Measurements from ENCODE around the gene ORC1. TPM values are rescaled to one million over a fixed set of nuclear protein-coding genes. Genes with fewer than 3 reads are reported as not detected.
"Not testable (repeated sequence)": the region's sequence is repeated elsewhere in the genome, so short reads cannot be mapped to it uniquely, and the experiment has no call there.

Gene ORC1
- total RNA-seq, 2 experiments from 2014 or later = 30.3 to 36.7 TPM

DNA sequence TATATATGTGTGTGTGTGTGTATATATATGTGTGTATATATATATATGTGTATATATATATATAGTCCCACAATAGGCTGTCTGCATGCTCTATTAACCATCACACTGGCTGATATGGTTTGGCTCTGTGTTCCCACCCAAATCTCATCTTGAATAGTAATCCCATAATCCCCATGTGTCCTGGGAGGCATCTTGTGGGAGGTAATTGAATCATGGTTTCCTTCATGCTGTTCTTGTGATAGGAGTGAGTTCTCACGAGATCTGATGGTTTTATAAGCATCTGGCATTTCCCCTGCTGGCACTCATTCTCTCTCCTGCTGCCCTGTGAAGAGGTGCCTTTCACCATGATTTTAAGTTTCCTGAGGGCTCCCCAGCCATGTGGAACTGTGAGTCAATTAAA is 34.4 kb downstream of the ORC1 start:
- DNase-seq, H3K27ac Mint-ChIP-seq, H3K9me3 Mint-ChIP-seq, H3K4me3 Mint-ChIP-seq, H3K27me3 Mint-ChIP-seq, POLR2A ChIA-PET: not testable (repeated sequence)
- peaks cover 30% of the 10 kb centered on the region for H3K4me1 Mint-ChIP-seq
- H3K36me3 Mint-ChIP-seq (ENCODE audit: low read depth) = peaks cover 32% of the 10 kb centered on the region
- CTCF ChIA-PET = interaction anchor here (1.0 to 1.1 kb wide), 2 partner anchors 9 to 35 kb away, joined by 5 read pairs; partner anchors contain the start of genes ORC1 and PRPF38A

- DNase-seq = peak; percentile 70
- Mint-ChIP-seq H3K27me3 (no peaks in the 10 kb centered on the region), H3K27ac (peak overlapping the region; percentile 27), H3K9me3 (no peaks in the 10 kb centered on the region), H3K36me3 (ENCODE audit: low read depth) (peaks cover 26% of the 10 kb centered on the region), H3K4me3 (peak overlapping the region; percentile 51), H3K4me1 (peaks cover 41% of the 10 kb centered on the region)
- ChIA-PET POLR2A (interaction anchor here (0.6 kb wide), 1 partner anchor 35 kb away, joined by 3 read pairs; no protein-coding TSS in a partner anchor), CTCF (interaction anchor here (0.6 to 1.5 kb wide), 10 partner anchors 11 to 1145 kb away, joined by 3 to 5 read pairs (median 4); partner anchors contain the start of genes ORC1 and PRPF38A)
Measured at GRCh38 chr1:52368383-52369172, 35.6 kb downstream of the ORC1 start.

- ChIA-PET CTCF (interaction anchor here (0.6 to 1.5 kb wide), 2 partner anchors 15 to 79 kb away, joined by 4 read pairs; no protein-coding TSS in a partner anchor), POLR2A (no interaction called here)
- Mint-ChIP-seq H3K9me3 (no peaks in the 10 kb centered on the region), H3K27me3 (no peaks in the 10 kb centered on the region), H3K4me1 (peaks cover 48% of the 10 kb centered on the region), H3K27ac (peak overlapping the region; percentile 19), H3K4me3 (peak overlapping the region; percentile 92), H3K36me3 (ENCODE audit: low read depth) (peaks cover 24% of the 10 kb centered on the region)
- no peak for DNase-seq
Measured at GRCh38 chr1:52367272-52367671, 37.0 kb downstream of the ORC1 start.

- H3K36me3 Mint-ChIP-seq (ENCODE audit: low read depth) = peaks cover 30% of the 10 kb centered on the region
- peaks cover 52% of the 10 kb centered on the region for H3K4me1 Mint-ChIP-seq
- no peak for DNase-seq
- no peaks in the 10 kb centered on the region for H3K9me3 Mint-ChIP-seq
- ChIA-PET POLR2A (interaction anchor here (0.5 kb wide), 1 partner anchor 16 kb away, joined by 3 read pairs; no protein-coding TSS in a partner anchor), CTCF (interaction anchor here (0.6 to 2.5 kb wide), 4 partner anchors 15 to 345 kb away, joined by 3 to 9 read pairs (median 4); partner anchors contain the start of genes ORC1 and PRPF38A)
- no peaks in the 10 kb centered on the region for H3K27me3 Mint-ChIP-seq
- peak overlapping the region; percentile 98 for H3K27ac Mint-ChIP-seq
- H3K4me3 Mint-ChIP-seq = peak overlapping the region; percentile 92
Measured at GRCh38 chr1:52366517-52366827, 37.8 kb downstream of the ORC1 start.

GRCh38 chr1:52365746-52366516 is 38.3 kb downstream of the ORC1 start, which contains the start of gene CC2D1B:
CC2D1B (minus strand) TSS chr1:52366205; CDS start chr1:52364620, 1,585 bp downstream.
- H3K36me3 Mint-ChIP-seq (ENCODE audit: low read depth) = peaks cover 32% of the 10 kb centered on the region
- POLR2A ChIA-PET = interaction anchor here (0.5 to 0.6 kb wide), 2 partner anchors 16 to 185 kb away, joined by 3 read pairs; no protein-coding TSS in a partner anchor
- H3K27me3 Mint-ChIP-seq = no peaks in the 10 kb centered on the region
- peak within 1 kb of the TSS; percentile 98 for H3K27ac Mint-ChIP-seq
- no peaks in the 10 kb centered on the region for H3K9me3 Mint-ChIP-seq
- peak; percentile 100 for DNase-seq
- CTCF ChIA-PET = interaction anchor here (0.7 to 2.5 kb wide), 3 partner anchors 16 to 346 kb away, joined by 3 to 9 read pairs (median 4); partner anchors contain the start of genes ORC1 and PRPF38A
- peak within 1 kb of the TSS; percentile 92 for H3K4me3 Mint-ChIP-seq
- H3K4me1 Mint-ChIP-seq = peaks cover 53% of the 10 kb centered on the region

DNA sequence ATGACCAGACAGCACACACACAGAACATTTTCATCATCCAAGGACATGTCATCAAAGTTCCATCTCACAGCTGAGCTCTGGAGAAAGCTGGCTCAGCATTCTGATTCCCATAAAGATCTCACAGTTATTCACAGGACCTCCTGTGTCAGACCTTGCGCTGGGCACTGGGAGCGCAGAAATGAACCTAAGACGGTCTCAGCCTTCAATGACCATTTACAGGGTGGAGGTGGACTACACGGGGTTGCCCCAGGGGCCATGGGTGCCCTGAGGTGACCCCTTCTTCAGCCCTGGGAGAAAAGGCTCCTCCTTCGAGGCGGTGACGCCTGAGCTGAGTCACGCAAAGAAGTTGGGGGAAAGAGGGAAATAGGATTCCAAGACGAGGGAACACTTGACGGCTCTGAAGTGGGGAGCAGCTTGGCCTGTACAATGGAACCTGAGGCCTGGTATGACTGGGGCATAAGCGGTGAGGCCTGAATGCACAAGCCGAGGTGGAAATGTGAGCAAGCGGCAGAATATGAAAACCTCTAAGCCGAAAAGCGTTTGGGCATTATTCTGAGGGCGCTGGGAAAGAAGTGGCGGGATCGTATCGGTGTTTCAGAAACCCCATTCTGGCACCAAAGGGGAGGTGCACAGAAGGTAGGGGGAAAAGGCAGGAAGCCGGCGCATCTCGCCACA is 39.0 kb downstream of the ORC1 start:
- Mint-ChIP-seq H3K4me1 (peaks cover 53% of the 10 kb centered on the region), H3K27me3 (no peaks in the 10 kb centered on the region), H3K9me3 (no peaks in the 10 kb centered on the region), H3K27ac (peak overlapping the region; percentile 98), H3K36me3 (ENCODE audit: low read depth) (peaks cover 34% of the 10 kb centered on the region), H3K4me3 (peak overlapping the region; percentile 92)
- POLR2A ChIA-PET = interaction anchor here (0.6 kb wide), 3 partner anchors 186 to 309 kb away, joined by 3 read pairs; partner anchors contain the start of gene BTF3L4
- peak; percentile 63 for DNase-seq
- CTCF ChIA-PET = interaction anchor here (2.5 kb wide), 1 partner anchor 40 kb away, joined by 9 read pairs; the partner anchor contains the start of genes ORC1 and PRPF38A

GRCh38 chr1:52364235-52364839 is 39.9 kb downstream of the ORC1 start:
- Mint-ChIP-seq H3K36me3 (ENCODE audit: low read depth) (peaks cover 37% of the 10 kb centered on the region), H3K4me1 (peaks cover 52% of the 10 kb centered on the region), H3K27me3 (no peaks in the 10 kb centered on the region), H3K9me3 (no peaks in the 10 kb centered on the region), H3K27ac (peak overlapping the region; percentile 98), H3K4me3 (peak overlapping the region; percentile 92)
- ChIA-PET CTCF (interaction anchor here (2.5 kb wide), 1 partner anchor 40 kb away, joined by 9 read pairs; the partner anchor contains the start of genes ORC1 and PRPF38A), POLR2A (no interaction called here)
- DNase-seq = peak; percentile 26

- Mint-ChIP-seq H3K36me3 (ENCODE audit: low read depth) (peaks cover 67% of the 10 kb centered on the region), H3K27ac (no peak overlapping the region), H3K4me3 (no peak overlapping the region), H3K27me3 (no peaks in the 10 kb centered on the region), H3K4me1 (peaks cover 31% of the 10 kb centered on the region), H3K9me3 (no peaks in the 10 kb centered on the region)
- POLR2A ChIA-PET = no interaction called here
- CTCF ChIA-PET = no interaction called here
- no peak for DNase-seq
Measured at GRCh38 chr1:52360595-52360968, 43.6 kb downstream of the ORC1 start.

GRCh38 chr1:52359676-52360594 is 44.3 kb downstream of the ORC1 start:
- CTCF ChIA-PET = no interaction called here
- peak overlapping the region; percentile 41 for H3K27ac Mint-ChIP-seq

GRCh38 chr1:52358851-52359497 is 45.2 kb downstream of the ORC1 start:
- ChIA-PET POLR2A (no interaction called here), CTCF (no interaction called here)
- peak overlapping the region; percentile 46 for H3K27ac Mint-ChIP-seq
- H3K27me3 Mint-ChIP-seq = no peaks in the 10 kb centered on the region
- no peaks in the 10 kb centered on the region for H3K9me3 Mint-ChIP-seq
- H3K36me3 Mint-ChIP-seq (ENCODE audit: low read depth) = peaks cover 77% of the 10 kb centered on the region
- no peak overlapping the region for H3K4me3 Mint-ChIP-seq
- DNase-seq = no peak
- peaks cover 17% of the 10 kb centered on the region for H3K4me1 Mint-ChIP-seq

More at GRCh38 chr1:52359676-52360594, 44.3 kb downstream of the ORC1 start:
- H3K4me1 Mint-ChIP-seq = peaks cover 25% of the 10 kb centered on the region
- no peak overlapping the region for H3K4me3 Mint-ChIP-seq
- H3K36me3 Mint-ChIP-seq (ENCODE audit: low read depth) = peaks cover 71% of the 10 kb centered on the region
- no peak for DNase-seq
- no peaks in the 10 kb centered on the region for H3K9me3 Mint-ChIP-seq
- POLR2A ChIA-PET = no interaction called here
- no peaks in the 10 kb centered on the region for H3K27me3 Mint-ChIP-seq

DNA sequence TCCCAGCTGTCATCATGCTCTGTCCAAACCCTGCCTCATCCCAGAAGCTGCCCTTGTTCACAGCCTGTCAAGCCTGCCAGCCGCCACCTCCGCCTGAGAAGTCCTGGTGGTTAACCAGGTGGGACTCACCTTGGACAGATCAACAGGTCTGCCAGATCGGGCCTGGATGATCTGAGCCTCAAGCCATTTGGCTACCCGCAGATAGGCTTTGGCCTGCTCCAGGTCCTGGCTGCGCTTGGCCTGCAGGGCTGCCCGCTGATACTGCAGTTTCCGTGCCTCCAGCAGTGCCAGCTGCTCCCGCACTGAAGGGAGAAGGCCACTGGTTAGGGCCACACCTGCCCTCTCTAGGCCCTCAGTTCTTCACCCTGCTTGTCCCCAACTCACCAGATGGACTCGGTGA is 46.8 kb downstream of the ORC1 start:
- CTCF ChIA-PET = no interaction called here
- no peaks in the 10 kb centered on the region for H3K27me3 Mint-ChIP-seq
- POLR2A ChIA-PET = no interaction called here
- H3K27ac Mint-ChIP-seq = no peak overlapping the region
- H3K36me3 Mint-ChIP-seq (ENCODE audit: low read depth) = peaks cover 78% of the 10 kb centered on the region
- no peak for DNase-seq
- H3K4me3 Mint-ChIP-seq = no peak overlapping the region
- H3K9me3 Mint-ChIP-seq = no peaks in the 10 kb centered on the region
- peaks cover 8% of the 10 kb centered on the region for H3K4me1 Mint-ChIP-seq
